ENCODE data around the gene SLC22A4. TPM values are rescaled to one million over a fixed set of nuclear protein-coding genes. Genes with fewer than 3 reads are reported as not detected.

SLC22A4 gene
- total RNA-seq, 1 donor from 2014 or later = 0.06 TPM

GRCh38 chr5:132269635-132270334 is 24.4 kb upstream of the SLC22A4 start:
- H3K4me1 ChIP-seq = peaks cover 7% of the 10 kb centered on the region
- no peaks in the 10 kb centered on the region for H3K9me3 Mint-ChIP-seq
- H3K4me2 ChIP-seq = no peak overlapping the region
- no peak overlapping the region for H3K4me3 Mint-ChIP-seq
- H3K27ac Mint-ChIP-seq = no peak overlapping the region
- H3K27me3 ChIP-seq = no peaks in the 10 kb centered on the region
- no peaks in the 10 kb centered on the region for H3K79me2 ChIP-seq (ENCODE audit: low read depth)
- peaks cover 6% of the 10 kb centered on the region for H3K36me3 Mint-ChIP-seq
- DNase-seq (ENCODE audit: low spot score) = no peak
- H2AFZ ChIP-seq (replicated peaks) = no peak overlapping the region
- peaks cover 38% of the 10 kb centered on the region for H3K4me1 Mint-ChIP-seq
- H3K9ac ChIP-seq = no peak overlapping the region
- no peaks in the 10 kb centered on the region for H3F3A ChIP-seq (ENCODE audit: low read depth)
- TF ChIP-seq CTCF (IDR thresholded peaks at IDR 0.05) = no peak
- no peak for TF ChIP-seq EZH2 (IDR thresholded peaks at IDR 0.05)
- TF ChIP-seq EZH2phosphoT487 (IDR thresholded peaks at IDR 0.05) = no peak
- peaks cover 2% of the 10 kb centered on the region for H3K27me3 Mint-ChIP-seq (ENCODE audit: insufficient read depth, low read depth)
- H3K9me3 ChIP-seq (ENCODE audit: low read depth) = no peaks in the 10 kb centered on the region
- H3K27ac ChIP-seq = no peak overlapping the region
- no peaks in the 10 kb centered on the region for H4K20me1 ChIP-seq (ENCODE audit: low read depth)
- no peaks in the 10 kb centered on the region for H3K36me3 ChIP-seq
- H3K4me3 ChIP-seq = no peak overlapping the region

- Histone ChIP-seq H3K9me3 (ENCODE audit: low read depth) (no peaks in the 10 kb centered on the region), H3K27me3 (no peaks in the 10 kb centered on the region), H3K4me2 (no peak overlapping the region), H3K27ac (no peak overlapping the region), H3K36me3 (no peaks in the 10 kb centered on the region), H3K9ac (no peak overlapping the region), H2AFZ (replicated peaks) (no peak overlapping the region), H3K4me1 (peaks cover 7% of the 10 kb centered on the region), H3F3A (ENCODE audit: low read depth) (no peaks in the 10 kb centered on the region), H4K20me1 (ENCODE audit: low read depth) (no peaks in the 10 kb centered on the region), H3K79me2 (ENCODE audit: low read depth) (no peaks in the 10 kb centered on the region), H3K4me3 (no peak overlapping the region)
- TF ChIP-seq EZH2 (IDR thresholded peaks at IDR 0.05) (no peak), CTCF (IDR thresholded peaks at IDR 0.05) (no peak), EZH2phosphoT487 (IDR thresholded peaks at IDR 0.05) (no peak)
- no peak for DNase-seq (ENCODE audit: low spot score)
- Mint-ChIP-seq H3K4me1 (peaks cover 35% of the 10 kb centered on the region), H3K27ac (no peak overlapping the region), H3K9me3 (peaks cover under 1% of the 10 kb centered on the region), H3K36me3 (peaks cover 7% of the 10 kb centered on the region), H3K4me3 (no peak overlapping the region), H3K27me3 (ENCODE audit: insufficient read depth, low read depth) (peaks cover 2% of the 10 kb centered on the region)
These were observed 23.9 kb upstream of the SLC22A4 start for GRCh38 chr5:132270335-132270665.

GRCh38 chr5:132270706-132271105 is 23.5 kb upstream of the SLC22A4 start:
- Histone ChIP-seq H4K20me1 (ENCODE audit: low read depth) (no peaks in the 10 kb centered on the region), H3K79me2 (ENCODE audit: low read depth) (no peaks in the 10 kb centered on the region), H3K9ac (no peak overlapping the region), H3K4me3 (no peak overlapping the region), H3K9me3 (ENCODE audit: low read depth) (no peaks in the 10 kb centered on the region), H2AFZ (replicated peaks) (no peak overlapping the region), H3K4me1 (peaks cover 7% of the 10 kb centered on the region), H3K27me3 (no peaks in the 10 kb centered on the region), H3K36me3 (no peaks in the 10 kb centered on the region), H3K4me2 (no peak overlapping the region), H3F3A (ENCODE audit: low read depth) (no peaks in the 10 kb centered on the region), H3K27ac (no peak overlapping the region)
- H3K36me3 Mint-ChIP-seq = peaks cover 10% of the 10 kb centered on the region
- H3K4me1 Mint-ChIP-seq = peaks cover 34% of the 10 kb centered on the region
- H3K9me3 Mint-ChIP-seq = peaks cover 3% of the 10 kb centered on the region
- no peak for DNase-seq (ENCODE audit: low spot score)
- peaks cover 2% of the 10 kb centered on the region for H3K27me3 Mint-ChIP-seq (ENCODE audit: insufficient read depth, low read depth)
- no peak for TF ChIP-seq EZH2phosphoT487 (IDR thresholded peaks at IDR 0.05)
- TF ChIP-seq EZH2 (IDR thresholded peaks at IDR 0.05) = no peak
- TF ChIP-seq CTCF (IDR thresholded peaks at IDR 0.05) = no peak
- no peak overlapping the region for H3K27ac Mint-ChIP-seq
- H3K4me3 Mint-ChIP-seq = no peak overlapping the region
